Esophagus squamous epithelium (tissue), 4 donors: ENCODE measurements around the gene SMAGP.

Source experiments
- CTCF ChIP-seq, 6 experiments: fragments of 450-650 bp in 4 of 6; fragments of 200-600 bp in 2 of 6; sonication (generic) in 2 of 6; IDR thresholded peaks; one replicate each; pipeline ENCODE4 v1.5.1; 2016 to 2019; ENCODE audit warnings: antibody characterized with exemption in 6 of 6, mild to moderate bottlenecking in 4 of 6, moderate library complexity in 4 of 6
- POLR2A ChIP-seq, 4 donors: fragments of 450-650 bp; IDR thresholded peaks; one replicate each; pipeline ENCODE4 v1.6.1; 2017; ENCODE audit warnings: antibody characterized with exemption in 4 of 4, mild to moderate bottlenecking in 4 of 4, moderate library complexity in 3 of 4

DNA sequence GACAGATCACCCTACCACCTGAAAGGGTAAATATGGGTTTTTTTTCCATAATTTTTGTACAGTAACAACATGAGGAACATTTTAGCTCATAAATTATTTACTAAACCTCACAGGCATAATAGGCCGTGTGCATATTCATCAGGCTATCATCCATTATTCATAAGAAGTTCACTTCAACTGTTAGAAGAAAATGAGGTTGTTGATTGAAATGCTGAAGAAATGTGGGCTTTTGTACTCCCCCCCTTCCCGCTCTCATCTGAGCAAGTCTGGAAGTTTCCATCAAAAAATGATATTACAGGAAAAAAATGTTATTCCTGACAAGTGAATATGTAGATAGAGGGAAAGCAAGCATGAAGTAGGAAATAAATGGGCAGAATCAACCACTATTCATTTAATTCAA is 44.4 kb downstream of the SMAGP start:
- no peak for TF ChIP-seq CTCF (IDR thresholded peaks at IDR 0.05)
- no peak for TF ChIP-seq POLR2A (IDR thresholded peaks at IDR 0.05)
